Fibroblast of pulmonary artery (primary cell): ENCODE measurements around the gene ZCCHC3.
A peak's percentile ranks its signal among the peaks of the same experiment; 100 is the strongest.

Experiments
- DNase-seq: peaks from one replicate; pipeline ENCODE4 v3.0.0-alpha.2; 2010; ENCODE audit warnings: low read depth
- H3K4me3 ChIP-seq: replicated peaks from 2 replicates; pipeline ENCODE4 v1.5.1; 2011; ENCODE audit warnings: low read depth, mild to moderate bottlenecking, control low read depth, low read length, moderate library complexity
- TF ChIP-seq, protein P1 (sequence below): IDR thresholded peaks from 2 replicates; pipeline ENCODE4 v1.5.1; 2011; ENCODE audit warnings: mild to moderate bottlenecking, control low read depth, low read length, inconsistent platforms; ENCODE audit errors: missing control alignments

ZCCHC3 gene

GRCh38 chr20:347317-347639 lies 49.9 kb downstream of the ZCCHC3 start:
- peak overlapping the region; percentile 80 for H3K4me3 ChIP-seq
- no peak for DNase-seq
- TF ChIP-seq, protein P1, sequence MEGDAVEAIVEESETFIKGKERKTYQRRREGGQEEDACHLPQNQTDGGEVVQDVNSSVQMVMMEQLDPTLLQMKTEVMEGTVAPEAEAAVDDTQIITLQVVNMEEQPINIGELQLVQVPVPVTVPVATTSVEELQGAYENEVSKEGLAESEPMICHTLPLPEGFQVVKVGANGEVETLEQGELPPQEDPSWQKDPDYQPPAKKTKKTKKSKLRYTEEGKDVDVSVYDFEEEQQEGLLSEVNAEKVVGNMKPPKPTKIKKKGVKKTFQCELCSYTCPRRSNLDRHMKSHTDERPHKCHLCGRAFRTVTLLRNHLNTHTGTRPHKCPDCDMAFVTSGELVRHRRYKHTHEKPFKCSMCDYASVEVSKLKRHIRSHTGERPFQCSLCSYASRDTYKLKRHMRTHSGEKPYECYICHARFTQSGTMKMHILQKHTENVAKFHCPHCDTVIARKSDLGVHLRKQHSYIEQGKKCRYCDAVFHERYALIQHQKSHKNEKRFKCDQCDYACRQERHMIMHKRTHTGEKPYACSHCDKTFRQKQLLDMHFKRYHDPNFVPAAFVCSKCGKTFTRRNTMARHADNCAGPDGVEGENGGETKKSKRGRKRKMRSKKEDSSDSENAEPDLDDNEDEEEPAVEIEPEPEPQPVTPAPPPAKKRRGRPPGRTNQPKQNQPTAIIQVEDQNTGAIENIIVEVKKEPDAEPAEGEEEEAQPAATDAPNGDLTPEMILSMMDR, result no peak

DNA sequence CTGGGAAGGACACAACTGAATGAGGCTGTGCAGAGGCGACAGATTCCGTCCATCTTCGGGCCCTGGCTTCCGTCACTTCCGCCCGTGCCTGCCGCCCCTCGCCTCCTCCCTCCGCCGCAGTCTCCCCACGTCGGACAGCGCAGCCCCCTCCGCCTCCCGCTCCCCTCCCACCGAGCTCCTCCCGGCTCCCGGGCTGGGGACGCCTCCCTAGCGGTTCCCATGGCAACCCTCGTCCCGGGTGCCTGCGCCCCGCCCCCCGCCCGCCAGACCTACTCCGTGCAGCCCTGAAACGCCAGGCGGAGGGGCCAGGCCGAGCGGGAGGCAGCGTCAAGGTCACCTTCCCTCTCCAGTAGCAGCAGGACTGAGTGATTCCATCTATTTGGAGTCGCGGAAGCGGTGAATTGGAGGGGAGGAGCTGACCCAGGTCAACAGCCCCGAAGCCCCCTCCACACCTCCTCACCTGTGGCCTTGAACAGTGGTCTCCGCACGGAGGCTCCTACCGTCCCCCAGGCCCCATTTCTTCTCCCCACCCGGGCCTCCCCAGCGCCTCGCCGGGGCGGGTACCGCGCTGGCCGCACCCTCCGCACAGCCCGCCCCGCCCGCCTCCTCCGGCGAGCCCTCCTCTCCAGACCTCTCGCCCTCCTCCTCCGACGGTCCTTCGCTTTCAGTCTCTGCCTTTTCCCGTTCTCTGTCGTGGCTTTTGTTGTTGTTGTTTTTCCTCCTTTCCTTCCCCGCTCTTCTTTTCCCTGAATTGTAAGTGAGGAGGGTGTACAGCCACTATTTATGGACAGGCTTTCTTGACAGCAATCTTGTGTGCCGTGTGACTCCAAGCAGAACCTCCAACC lies 50.5 kb downstream of the ZCCHC3 start:
- H3K4me3 ChIP-seq, result peak overlapping the region; percentile 80
- TF ChIP-seq, protein P1, result no peak
- DNase-seq, result peak; percentile 96

GRCh38 chr20:348972-349841 lies 51.8 kb downstream of the ZCCHC3 start:
- no peak for DNase-seq
- peak overlapping the region; percentile 80 for H3K4me3 ChIP-seq
- TF ChIP-seq, protein P1, result no peak
